SK-N-SH treated with all-trans-retinoic acid at 6 μM for 48 hours (cell line): ENCODE data around the gene OSTC.

Source experiments
- ATAC-seq: fragments of 200-7000 bp; cut with Tn5 transposase; 3 replicates; pipeline ENCODE4 v1.9.1; 2020; ENCODE audit warnings: mild to moderate bottlenecking, moderate library complexity
- ARNTL ChIP-seq: fragments of 450-650 bp; formaldehyde crosslinking; IDR thresholded peaks from 2 replicates; pipeline ENCODE4 v1.5.0; 2020; ENCODE audit warnings: low read depth, mild to moderate bottlenecking, moderate library complexity, borderline replicate concordance
- BACH2 ChIP-seq: fragments of 250-450 bp; sonication (Bioruptor Pico); IDR thresholded peaks from 2 replicates; pipeline ENCODE4 v1.9.0; 2021; ENCODE audit warnings: mild to moderate bottlenecking, borderline replicate concordance
- CSDC2 ChIP-seq: fragments of 250-450 bp; sonication (Bioruptor Pico); IDR thresholded peaks from 2 replicates; pipeline ENCODE4 v1.5.0; 2020; ENCODE audit warnings: mild to moderate bottlenecking, moderate library complexity
- ESRRG ChIP-seq: fragments of 250-450 bp; sonication (Bioruptor Pico); IDR thresholded peaks from 2 replicates; pipeline ENCODE4 v1.6.1; 2021; ENCODE audit warnings: mild to moderate bottlenecking
- GLIS3 ChIP-seq: fragments of 250-450 bp; sonication (Bioruptor Pico); IDR thresholded peaks from 2 replicates; pipeline ENCODE4 v1.5.0; 2020; ENCODE audit warnings: mild to moderate bottlenecking, moderate library complexity
- ISL1 ChIP-seq: fragments of 250-450 bp; sonication (Bioruptor Pico); IDR thresholded peaks from 2 replicates; pipeline ENCODE4 v2.1.2; 2022; ENCODE audit warnings: mild to moderate bottlenecking, moderate library complexity
- RARB ChIP-seq: fragments of 250-450 bp; sonication (Bioruptor Pico); IDR thresholded peaks from 2 replicates; pipeline ENCODE4 v1.8.0; 2021; ENCODE audit warnings: mild to moderate bottlenecking, moderate library complexity
- SNAI2 ChIP-seq: fragments of 250-450 bp; sonication (Bioruptor Pico); IDR thresholded peaks from 2 replicates; pipeline ENCODE4 v1.5.0; 2020; ENCODE audit warnings: mild to moderate bottlenecking, moderate library complexity
- TCF4 ChIP-seq: fragments of 250-450 bp; sonication (Bioruptor Pico); IDR thresholded peaks from 2 replicates; pipeline ENCODE4 v1.8.0; 2021; ENCODE audit warnings: mild to moderate bottlenecking, moderate library complexity, borderline replicate concordance
- TOX ChIP-seq: fragments of 250-450 bp; sonication (Bioruptor Pico); IDR thresholded peaks from 2 replicates; pipeline ENCODE4 v1.8.0; 2021; ENCODE audit warnings: mild to moderate bottlenecking, moderate library complexity, borderline replicate concordance
- ZC3H10 ChIP-seq: fragments of 250-450 bp; sonication (Bioruptor Pico); IDR thresholded peaks from 2 replicates; pipeline ENCODE4 v1.5.1; 2021; ENCODE audit warnings: mild to moderate bottlenecking, moderate library complexity
- ZFP3 ChIP-seq: fragments of 250-450 bp; sonication (Bioruptor Pico); IDR thresholded peaks from 2 replicates; pipeline ENCODE4 v1.5.0; 2020; ENCODE audit warnings: mild to moderate bottlenecking, moderate library complexity
- ZFP30 ChIP-seq: fragments of 450-650 bp; formaldehyde crosslinking; IDR thresholded peaks from 2 replicates; pipeline ENCODE4 v1.5.0; 2022; ENCODE audit warnings: mild to moderate bottlenecking, moderate library complexity
- ZNF565 ChIP-seq: fragments of 450-650 bp; formaldehyde crosslinking; conservative IDR thresholded peaks from 2 replicates; pipeline ENCODE4 v1.5.0; 2020; ENCODE audit warnings: low read depth, mild to moderate bottlenecking, moderate library complexity
- ZNF70 ChIP-seq: fragments of 450-650 bp; formaldehyde crosslinking; IDR thresholded peaks from 2 replicates; pipeline ENCODE4 v1.5.0; 2020; ENCODE audit warnings: mild to moderate bottlenecking, moderate library complexity
- ZNF8 ChIP-seq: fragments of 450-650 bp; formaldehyde crosslinking; IDR thresholded peaks from 2 replicates; pipeline ENCODE4 v1.5.0; 2020; ENCODE audit warnings: mild to moderate bottlenecking, moderate library complexity
- TF ChIP-seq, protein P1 (sequence below): fragments of 250-450 bp; sonication (Bioruptor Pico); IDR thresholded peaks from 2 replicates; pipeline ENCODE4 v1.8.0; 2021; ENCODE audit warnings: low read depth, mild to moderate bottlenecking, moderate library complexity, borderline replicate concordance
- TF ChIP-seq, protein P2 (sequence below): fragments of 250-450 bp; sonication (Bioruptor Pico); IDR thresholded peaks from 2 replicates; pipeline ENCODE4 v1.5.1; 2020; ENCODE audit warnings: low read depth, mild to moderate bottlenecking, moderate library complexity
- TF ChIP-seq, protein P3 (sequence below): fragments of 250-450 bp; sonication (Bioruptor Pico); IDR thresholded peaks from 2 replicates; pipeline ENCODE4 v1.5.1; 2021; ENCODE audit warnings: mild to moderate bottlenecking, moderate library complexity
- TF ChIP-seq, protein P4 (sequence below): fragments of 250-450 bp; sonication (Bioruptor Pico); IDR thresholded peaks from 2 replicates; pipeline ENCODE4 v1.5.0; 2020; ENCODE audit warnings: mild to moderate bottlenecking, moderate library complexity
- TF ChIP-seq, protein P5 (sequence below): fragments of 250-450 bp; sonication (Bioruptor Pico); IDR thresholded peaks from 2 replicates; pipeline ENCODE4 v1.8.0; 2020; ENCODE audit warnings: mild to moderate bottlenecking, moderate library complexity, borderline replicate concordance

OSTC gene

DNA sequence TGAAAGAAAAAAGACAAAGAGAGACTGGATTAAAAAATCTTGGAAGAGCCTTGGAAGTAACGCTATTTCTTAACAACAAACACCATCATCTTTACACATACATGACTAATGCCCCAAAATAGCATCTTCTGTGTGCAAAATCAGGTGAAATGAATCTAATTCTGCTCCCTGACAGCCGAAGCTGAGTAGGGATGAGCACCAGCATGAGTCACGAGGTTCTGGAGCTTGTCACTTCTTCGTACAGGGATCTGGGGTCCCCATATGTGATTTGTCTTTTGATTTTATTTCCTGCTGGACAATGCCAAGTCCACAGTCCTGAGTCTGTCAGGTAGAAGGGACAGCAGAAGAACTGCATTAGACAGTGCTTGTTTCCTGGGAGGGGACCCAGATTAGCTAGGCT lies 55.9 kb downstream of the OSTC start:
- TF ChIP-seq ZNF565 (CRISPR knock-in tag) (no peak), ARNTL (no peak), GLIS3 (CRISPR knock-in tag) (no peak), ZC3H10 (no peak), BACH2 (CRISPR knock-in tag) (no peak), ESRRG (CRISPR knock-in tag) (no peak), ZNF8 (CRISPR knock-in tag) (no peak), TOX (CRISPR knock-in tag) (no peak), ISL1 (CRISPR knock-in tag) (no peak), CSDC2 (no peak)
- TF ChIP-seq, protein P1, sequence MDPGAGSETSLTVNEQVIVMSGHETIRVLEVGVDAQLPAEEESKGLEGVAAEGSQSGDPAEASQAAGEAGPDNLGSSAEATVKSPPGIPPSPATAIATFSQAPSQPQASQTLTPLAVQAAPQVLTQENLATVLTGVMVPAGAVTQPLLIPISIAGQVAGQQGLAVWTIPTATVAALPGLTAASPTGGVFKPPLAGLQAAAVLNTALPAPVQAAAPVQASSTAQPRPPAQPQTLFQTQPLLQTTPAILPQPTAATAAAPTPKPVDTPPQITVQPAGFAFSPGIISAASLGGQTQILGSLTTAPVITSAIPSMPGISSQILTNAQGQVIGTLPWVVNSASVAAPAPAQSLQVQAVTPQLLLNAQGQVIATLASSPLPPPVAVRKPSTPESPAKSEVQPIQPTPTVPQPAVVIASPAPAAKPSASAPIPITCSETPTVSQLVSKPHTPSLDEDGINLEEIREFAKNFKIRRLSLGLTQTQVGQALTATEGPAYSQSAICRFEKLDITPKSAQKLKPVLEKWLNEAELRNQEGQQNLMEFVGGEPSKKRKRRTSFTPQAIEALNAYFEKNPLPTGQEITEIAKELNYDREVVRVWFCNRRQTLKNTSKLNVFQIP: no peak
- TF ChIP-seq, protein P2, sequence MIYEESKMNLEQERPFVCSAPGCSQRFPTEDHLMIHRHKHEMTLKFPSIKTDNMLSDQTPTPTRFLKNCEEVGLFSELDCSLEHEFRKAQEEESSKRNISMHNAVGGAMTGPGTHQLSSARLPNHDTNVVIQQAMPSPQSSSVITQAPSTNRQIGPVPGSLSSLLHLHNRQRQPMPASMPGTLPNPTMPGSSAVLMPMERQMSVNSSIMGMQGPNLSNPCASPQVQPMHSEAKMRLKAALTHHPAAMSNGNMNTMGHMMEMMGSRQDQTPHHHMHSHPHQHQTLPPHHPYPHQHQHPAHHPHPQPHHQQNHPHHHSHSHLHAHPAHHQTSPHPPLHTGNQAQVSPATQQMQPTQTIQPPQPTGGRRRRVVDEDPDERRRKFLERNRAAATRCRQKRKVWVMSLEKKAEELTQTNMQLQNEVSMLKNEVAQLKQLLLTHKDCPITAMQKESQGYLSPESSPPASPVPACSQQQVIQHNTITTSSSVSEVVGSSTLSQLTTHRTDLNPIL: no peak
- TF ChIP-seq, protein P3, sequence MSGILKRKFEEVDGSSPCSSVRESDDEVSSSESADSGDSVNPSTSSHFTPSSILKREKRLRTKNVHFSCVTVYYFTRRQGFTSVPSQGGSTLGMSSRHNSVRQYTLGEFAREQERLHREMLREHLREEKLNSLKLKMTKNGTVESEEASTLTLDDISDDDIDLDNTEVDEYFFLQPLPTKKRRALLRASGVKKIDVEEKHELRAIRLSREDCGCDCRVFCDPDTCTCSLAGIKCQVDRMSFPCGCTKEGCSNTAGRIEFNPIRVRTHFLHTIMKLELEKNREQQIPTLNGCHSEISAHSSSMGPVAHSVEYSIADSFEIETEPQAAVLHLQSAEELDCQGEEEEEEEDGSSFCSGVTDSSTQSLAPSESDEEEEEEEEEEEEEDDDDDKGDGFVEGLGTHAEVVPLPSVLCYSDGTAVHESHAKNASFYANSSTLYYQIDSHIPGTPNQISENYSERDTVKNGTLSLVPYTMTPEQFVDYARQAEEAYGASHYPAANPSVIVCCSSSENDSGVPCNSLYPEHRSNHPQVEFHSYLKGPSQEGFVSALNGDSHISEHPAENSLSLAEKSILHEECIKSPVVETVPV (CRISPR knock-in tag): no peak
- TF ChIP-seq, protein P4, sequence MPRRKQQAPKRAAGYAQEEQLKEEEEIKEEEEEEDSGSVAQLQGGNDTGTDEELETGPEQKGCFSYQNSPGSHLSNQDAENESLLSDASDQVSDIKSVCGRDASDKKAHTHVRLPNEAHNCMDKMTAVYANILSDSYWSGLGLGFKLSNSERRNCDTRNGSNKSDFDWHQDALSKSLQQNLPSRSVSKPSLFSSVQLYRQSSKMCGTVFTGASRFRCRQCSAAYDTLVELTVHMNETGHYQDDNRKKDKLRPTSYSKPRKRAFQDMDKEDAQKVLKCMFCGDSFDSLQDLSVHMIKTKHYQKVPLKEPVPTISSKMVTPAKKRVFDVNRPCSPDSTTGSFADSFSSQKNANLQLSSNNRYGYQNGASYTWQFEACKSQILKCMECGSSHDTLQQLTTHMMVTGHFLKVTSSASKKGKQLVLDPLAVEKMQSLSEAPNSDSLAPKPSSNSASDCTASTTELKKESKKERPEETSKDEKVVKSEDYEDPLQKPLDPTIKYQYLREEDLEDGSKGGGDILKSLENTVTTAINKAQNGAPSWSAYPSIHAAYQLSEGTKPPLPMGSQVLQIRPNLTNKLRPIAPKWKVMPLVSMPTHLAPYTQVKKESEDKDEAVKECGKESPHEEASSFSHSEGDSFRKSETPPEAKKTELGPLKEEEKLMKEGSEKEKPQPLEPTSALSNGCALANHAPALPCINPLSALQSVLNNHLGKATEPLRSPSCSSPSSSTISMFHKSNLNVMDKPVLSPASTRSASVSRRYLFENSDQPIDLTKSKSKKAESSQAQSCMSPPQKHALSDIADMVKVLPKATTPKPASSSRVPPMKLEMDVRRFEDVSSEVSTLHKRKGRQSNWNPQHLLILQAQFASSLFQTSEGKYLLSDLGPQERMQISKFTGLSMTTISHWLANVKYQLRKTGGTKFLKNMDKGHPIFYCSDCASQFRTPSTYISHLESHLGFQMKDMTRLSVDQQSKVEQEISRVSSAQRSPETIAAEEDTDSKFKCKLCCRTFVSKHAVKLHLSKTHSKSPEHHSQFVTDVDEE (CRISPR knock-in tag): no peak
- TF ChIP-seq, protein P5, sequence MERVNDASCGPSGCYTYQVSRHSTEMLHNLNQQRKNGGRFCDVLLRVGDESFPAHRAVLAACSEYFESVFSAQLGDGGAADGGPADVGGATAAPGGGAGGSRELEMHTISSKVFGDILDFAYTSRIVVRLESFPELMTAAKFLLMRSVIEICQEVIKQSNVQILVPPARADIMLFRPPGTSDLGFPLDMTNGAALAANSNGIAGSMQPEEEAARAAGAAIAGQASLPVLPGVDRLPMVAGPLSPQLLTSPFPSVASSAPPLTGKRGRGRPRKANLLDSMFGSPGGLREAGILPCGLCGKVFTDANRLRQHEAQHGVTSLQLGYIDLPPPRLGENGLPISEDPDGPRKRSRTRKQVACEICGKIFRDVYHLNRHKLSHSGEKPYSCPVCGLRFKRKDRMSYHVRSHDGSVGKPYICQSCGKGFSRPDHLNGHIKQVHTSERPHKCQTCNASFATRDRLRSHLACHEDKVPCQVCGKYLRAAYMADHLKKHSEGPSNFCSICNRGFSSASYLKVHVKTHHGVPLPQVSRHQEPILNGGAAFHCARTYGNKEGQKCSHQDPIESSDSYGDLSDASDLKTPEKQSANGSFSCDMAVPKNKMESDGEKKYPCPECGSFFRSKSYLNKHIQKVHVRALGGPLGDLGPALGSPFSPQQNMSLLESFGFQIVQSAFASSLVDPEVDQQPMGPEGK (CRISPR knock-in tag): no peak
- TF ChIP-seq, all 23 proteins: peak for 0
- peak; percentile 27; the same call in 1 of the 3 replicates for ATAC-seq

DNA sequence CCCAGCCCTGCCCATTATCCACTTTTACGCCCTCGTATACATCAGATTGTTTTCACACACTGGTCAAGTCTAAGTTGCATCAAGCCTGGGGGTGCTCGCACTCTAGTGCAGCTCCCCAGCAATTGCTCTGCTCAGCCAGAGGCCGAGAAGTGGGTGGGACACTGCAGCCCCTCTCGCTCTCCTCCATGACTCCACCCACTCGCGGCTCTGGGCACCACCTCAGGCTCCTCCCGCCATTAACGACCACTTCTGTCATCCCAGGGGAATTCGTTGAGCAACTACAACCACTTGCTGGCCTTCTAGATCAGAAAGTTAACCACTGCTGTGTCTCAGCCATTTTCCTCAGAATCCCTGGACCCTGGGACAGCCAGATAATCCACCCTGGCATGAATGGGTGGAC lies 58.8 kb downstream of the OSTC start:
- ATAC-seq: no peak

More for the DNA sequence above, 58.8 kb downstream of the OSTC start:
- TF ChIP-seq, protein P4 (CRISPR knock-in tag): no peak
- TF ChIP-seq, protein P2: no peak
- TF ChIP-seq ZC3H10 (no peak), SNAI2 (CRISPR knock-in tag) (no peak), GLIS3 (CRISPR knock-in tag) (no peak), ZNF565 (CRISPR knock-in tag) (no peak), ZNF8 (CRISPR knock-in tag) (no peak), CSDC2 (no peak), TCF4 (CRISPR knock-in tag) (no peak), ZFP30 (no peak), ZNF70 (no peak), RARB (CRISPR knock-in tag) (no peak), ZFP3 (CRISPR knock-in tag) (no peak), ISL1 (CRISPR knock-in tag) (no peak)
- TF ChIP-seq, protein P3 (CRISPR knock-in tag): no peak
